Measurements from ENCODE around the gene TNS3.

- no peak for TF ChIP-seq CTCF (IDR thresholded peaks at IDR 0.05; ENCODE audit: insufficient read depth, low read length)
- no peak for TF ChIP-seq POLR2AphosphoS5 (IDR thresholded peaks at IDR 0.05; ENCODE audit: low read depth)
- TF ChIP-seq SPI1 (IDR thresholded peaks at IDR 0.05; ENCODE audit: borderline replicate concordance, low read depth), result no peak
These were observed 64.8 kb downstream of the TNS3 start for GRCh38 chr7:47516985-47517600.

Data from HL-60 (cell line).